GM18861 (cell line): ENCODE results near the gene ANKRD10.
A peak's percentile ranks its signal among the peaks of the same experiment; 100 is the strongest.

Experiments used
- ATAC-seq: cut with Tn5 transposase; IDR thresholded peaks from one replicate; pipeline ENCODE4 v1.9.1; 2021; ENCODE audit not compliant: unreplicated experiment

Gene ANKRD10

GRCh38 chr13:110944968-110945927 is 30.4 kb upstream of the ANKRD10 start:
- no peak for ATAC-seq

- peak; percentile 64 for ATAC-seq
Measured at GRCh38 chr13:110944121-110944967, 29.5 kb upstream of the ANKRD10 start.

GRCh38 chr13:110942248-110942981 is 27.5 kb upstream of the ANKRD10 start:
- ATAC-seq, result peak; percentile 80

GRCh38 chr13:110938662-110939421 is 24.0 kb upstream of the ANKRD10 start:
- ATAC-seq, result no peak

GRCh38 chr13:110937511-110938285 is 22.8 kb upstream of the ANKRD10 start:
- ATAC-seq, result no peak

GRCh38 chr13:110936519-110936918 is 21.6 kb upstream of the ANKRD10 start:
- ATAC-seq, result no peak

GRCh38 chr13:110932588-110932987 is 17.7 kb upstream of the ANKRD10 start:
- ATAC-seq, result no peak

GRCh38 chr13:110929104-110929777 is 14.4 kb upstream of the ANKRD10 start:
- ATAC-seq, result no peak

- ATAC-seq, result no peak
Measured at GRCh38 chr13:110925023-110925612, 10.2 kb upstream of the ANKRD10 start.

GRCh38 chr13:110924639-110924934 is 9.7 kb upstream of the ANKRD10 start:
- no peak for ATAC-seq

- no peak for ATAC-seq
Measured at GRCh38 chr13:110923777-110924638, 9.1 kb upstream of the ANKRD10 start.

- ATAC-seq, result no peak
Measured at GRCh38 chr13:110923086-110923485, 8.2 kb upstream of the ANKRD10 start.

GRCh38 chr13:110922506-110922905 is 7.6 kb upstream of the ANKRD10 start:
- ATAC-seq, result no peak

GRCh38 chr13:110921695-110922094 is 6.8 kb upstream of the ANKRD10 start:
- no peak for ATAC-seq

GRCh38 chr13:110921209-110921608 is 6.3 kb upstream of the ANKRD10 start:
- no peak for ATAC-seq

- ATAC-seq, result no peak
Measured at GRCh38 chr13:110920038-110920437, 5.2 kb upstream of the ANKRD10 start.

GRCh38 chr13:110916301-110917142 is 1.7 kb upstream of the ANKRD10 start:
- ATAC-seq, result no peak
